Uterine smooth muscle cell (primary cell): Measurements from ENCODE around the gene NEU1. TPM values are rescaled to one million over a fixed set of nuclear protein-coding genes. Genes with fewer than 3 reads are reported as not detected.

Source experiments
- total RNA-seq: library from RNA; depleted of rRNA; stranded (reverse); fragments of >200 nt; gene quantifications from 2 replicates; pipeline ENCODE4 v1.2.3, GENCODE V29; 2014

The NEU1 gene
- total RNA-seq, result 72.7 and 128 TPM in 2 replicates

DNA sequence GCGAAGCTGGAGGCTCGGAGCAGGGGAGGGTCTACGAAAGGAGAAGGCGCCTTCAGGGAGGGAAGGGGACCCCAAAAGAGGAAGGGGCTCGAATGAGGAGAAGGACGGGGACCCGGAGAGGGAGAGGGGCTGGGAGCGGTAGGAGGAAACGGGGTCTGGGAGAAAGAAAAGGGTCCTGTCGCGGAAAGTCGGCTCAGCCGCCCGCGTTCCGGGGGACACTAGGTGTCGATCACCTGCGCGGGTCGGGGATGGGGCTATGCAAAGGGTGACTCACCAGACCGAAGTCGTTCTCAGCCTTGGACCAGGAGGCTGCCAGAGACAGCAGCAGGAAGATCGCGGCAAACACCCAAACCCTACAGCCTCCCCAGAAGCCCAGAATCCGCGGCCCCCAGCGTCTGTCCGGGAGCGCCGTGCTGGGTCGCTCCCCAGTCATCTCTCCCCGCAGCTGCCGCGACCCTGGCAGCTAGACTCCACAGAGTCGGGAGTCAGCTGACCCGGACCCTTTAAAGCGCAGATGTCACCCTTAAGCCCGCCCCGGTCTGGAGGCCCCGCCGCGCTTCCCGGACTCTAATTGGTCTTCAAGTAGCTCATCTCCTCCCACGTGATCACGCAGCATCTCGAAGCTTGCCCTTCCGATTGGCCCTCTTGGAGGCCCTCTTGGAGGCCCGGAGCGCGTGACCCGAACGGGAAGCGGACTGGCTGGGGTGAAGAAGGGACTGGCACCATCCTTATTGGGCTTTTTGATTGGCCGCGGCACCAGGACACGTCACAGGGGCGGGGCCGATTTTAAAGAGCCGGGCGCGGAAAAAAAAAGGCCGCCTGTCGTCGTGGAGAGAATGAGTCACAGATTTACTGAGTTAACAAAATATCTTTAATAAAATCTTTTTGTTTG is at the start of gene NEU1:
NEU1 (minus strand) TSS at position 478 of the 892 bp plus-strand sequence; CDS start at position 433, 45 bp downstream.

GRCh38 chr6:31901953-31902643 is 39.5 kb upstream of the NEU1 start, which contains the start of gene ZBTB12:
Gene ZBTB12, minus strand, starts transcription at chr6:31902086. Its CDS starts 781 bp downstream, at chr6:31901305.

DNA sequence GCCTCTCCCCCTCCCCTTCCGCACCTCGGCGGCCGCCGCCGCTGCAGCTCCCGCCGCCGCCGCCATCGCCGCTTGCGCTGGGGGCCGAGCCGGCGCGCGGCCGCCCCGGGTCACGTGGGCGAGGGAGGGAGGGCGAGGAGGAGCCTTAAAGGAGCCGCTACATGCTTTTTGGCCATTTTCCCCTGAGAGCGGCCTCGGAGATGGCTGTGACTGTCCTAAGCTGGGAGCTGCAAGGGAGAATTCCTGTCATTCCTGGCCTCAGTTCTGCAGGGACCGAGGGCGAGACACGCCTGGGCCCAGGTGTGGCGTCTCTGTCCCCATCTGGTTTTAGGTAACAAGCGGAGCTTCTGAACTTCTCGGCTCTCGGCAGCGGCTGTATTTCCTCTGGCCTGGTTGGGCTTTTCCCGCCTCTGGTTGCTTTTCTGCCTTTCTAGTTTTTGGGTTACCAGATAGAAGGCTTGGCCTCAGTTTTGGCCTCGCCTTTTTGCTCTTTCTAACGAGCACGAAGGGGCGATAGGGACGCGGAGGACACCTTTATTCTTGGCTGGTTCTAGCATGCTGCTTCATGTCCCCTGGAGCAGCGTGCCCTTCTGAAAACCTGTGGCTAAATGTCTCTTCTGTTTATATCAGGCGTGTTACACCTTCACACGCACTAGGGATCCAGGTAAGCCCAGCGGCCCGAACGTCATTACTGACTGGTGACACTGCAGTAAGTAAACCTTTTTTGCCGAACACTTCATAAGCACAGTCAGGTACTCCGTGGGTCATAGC is 35.2 kb upstream of the NEU1 start, which contains the start of gene EHMT2:
EHMT2 (minus strand) TSS at position 87 of the 771 bp plus-strand sequence; CDS start at position 66, 21 bp downstream.

DNA sequence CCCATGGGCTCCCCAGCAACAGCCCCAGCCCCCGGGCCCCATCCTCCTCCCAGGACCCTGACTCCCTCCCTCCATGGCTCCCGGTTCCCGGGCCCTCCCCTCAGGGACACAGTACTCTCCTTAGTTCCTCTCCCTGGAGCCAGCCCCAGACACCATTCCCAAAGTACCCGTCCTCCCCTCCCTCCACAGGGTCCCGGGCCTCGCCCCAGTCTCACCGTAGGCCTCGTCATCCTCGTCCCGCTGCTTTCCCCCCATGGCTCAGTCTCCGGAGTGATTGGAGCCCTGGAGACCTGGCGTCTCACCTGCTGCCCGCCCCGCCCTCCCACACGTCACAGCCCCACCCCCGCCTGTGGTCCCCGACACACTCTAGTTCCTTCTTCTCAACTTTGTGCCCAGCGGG is 16.1 kb upstream of the NEU1 start, which contains the start of gene SLC44A4:
SLC44A4 (minus strand) TSS at position 272 of the 400 bp plus-strand sequence; CDS start at position 255, 17 bp downstream.

DNA sequence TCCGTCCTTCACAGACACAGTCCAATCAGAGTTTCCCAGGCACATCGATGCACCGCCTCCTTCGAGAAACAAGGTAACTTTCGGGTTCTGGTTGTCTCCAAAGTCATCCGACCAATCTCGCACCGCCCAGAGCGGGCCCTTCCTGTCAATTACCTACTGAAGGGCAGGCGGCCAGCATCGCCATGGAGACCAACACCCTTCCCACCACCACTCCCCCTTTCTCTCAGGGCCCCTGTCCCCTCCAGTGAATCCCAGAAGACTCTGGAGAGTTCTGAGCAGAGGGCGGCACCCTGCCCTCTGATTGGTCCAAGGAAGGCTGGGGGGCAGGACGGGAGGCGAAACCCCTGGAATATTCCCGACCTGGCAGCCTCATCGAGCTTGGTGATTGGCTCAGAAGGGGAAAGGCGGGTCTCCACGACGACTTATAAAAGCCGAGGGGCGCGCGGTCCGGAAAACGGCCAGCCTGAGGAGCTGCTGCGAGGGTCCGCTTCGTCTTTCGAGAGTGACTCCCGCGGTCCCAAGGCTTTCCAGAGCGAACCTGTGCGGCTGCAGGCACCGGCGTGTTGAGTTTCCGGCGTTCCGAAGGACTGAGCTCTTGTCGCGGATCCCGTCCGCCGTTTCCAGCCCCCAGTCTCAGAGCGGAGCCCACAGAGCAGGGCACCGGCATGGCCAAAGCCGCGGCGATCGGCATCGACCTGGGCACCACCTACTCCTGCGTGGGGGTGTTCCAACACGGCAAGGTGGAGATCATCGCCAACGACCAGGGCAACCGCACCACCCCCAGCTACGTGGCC is 35.1 kb downstream of the NEU1 start, which contains the start of gene HSPA1B:
HSPA1B (plus strand) TSS at position 453 of the 794 bp plus-strand sequence; CDS start at position 666, 213 bp downstream.

DNA sequence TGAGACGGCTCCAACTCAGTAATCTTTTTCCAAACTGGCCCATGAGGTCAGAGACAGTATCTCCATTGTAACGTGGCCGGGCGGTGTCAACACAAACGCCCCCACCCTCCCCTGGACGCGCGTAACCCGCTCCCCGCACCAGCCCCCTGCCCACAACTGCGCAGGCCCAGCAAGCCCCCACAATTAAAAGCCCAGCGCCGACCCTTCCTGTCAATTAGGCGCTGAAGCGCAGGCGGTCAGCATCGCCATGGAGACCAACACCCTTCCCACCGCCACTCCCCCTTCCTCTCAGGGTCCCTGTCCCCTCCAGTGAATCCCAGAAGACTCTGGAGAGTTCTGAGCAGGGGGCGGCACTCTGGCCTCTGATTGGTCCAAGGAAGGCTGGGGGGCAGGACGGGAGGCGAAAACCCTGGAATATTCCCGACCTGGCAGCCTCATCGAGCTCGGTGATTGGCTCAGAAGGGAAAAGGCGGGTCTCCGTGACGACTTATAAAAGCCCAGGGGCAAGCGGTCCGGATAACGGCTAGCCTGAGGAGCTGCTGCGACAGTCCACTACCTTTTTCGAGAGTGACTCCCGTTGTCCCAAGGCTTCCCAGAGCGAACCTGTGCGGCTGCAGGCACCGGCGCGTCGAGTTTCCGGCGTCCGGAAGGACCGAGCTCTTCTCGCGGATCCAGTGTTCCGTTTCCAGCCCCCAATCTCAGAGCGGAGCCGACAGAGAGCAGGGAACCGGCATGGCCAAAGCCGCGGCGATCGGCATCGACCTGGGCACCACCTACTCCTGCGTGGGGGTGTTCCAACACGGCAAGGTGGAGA is 47.4 kb downstream of the NEU1 start, which contains the start of the genes HSPA1A and HSPA1L:
HSPA1A (plus strand) TSS at position 519 of the 814 bp plus-strand sequence; CDS start at position 733, 214 bp downstream.
HSPA1L (minus strand) TSS at position 259 of the 814 bp plus-strand sequence. CDS start 3,311 bp downstream, outside the sequence.

Other genes starting within 250 kb of the NEU1 start
- gene AIF1, start 247.6 kb downstream of the NEU1 start, total RNA-seq, result not detected in 2 replicates
- gene PRRC2A, start 242.1 kb downstream of the NEU1 start, total RNA-seq, result 42.2 and 46.1 TPM in 2 replicates
- gene BAG6, start 210.2 kb downstream of the NEU1 start, total RNA-seq, result 122 and 128 TPM in 2 replicates
- gene APOM, start 206.9 kb downstream of the NEU1 start, total RNA-seq, result 0.89 and 1.2 TPM in 2 replicates
- gene C6orf47, start 202.0 kb downstream of the NEU1 start, total RNA-seq, result 22.6 and 28.4 TPM in 2 replicates
- 13.0 and 18.5 TPM in 2 replicates for gene GPANK1, start 197.8 kb downstream of the NEU1 start, total RNA-seq
- 82.2 and 114 TPM in 2 replicates for gene CSNK2B, start 196.7 kb downstream of the NEU1 start, total RNA-seq
- 3.0 and 3.4 TPM in 2 replicates for gene LY6G5B, start 192.8 kb downstream of the NEU1 start, total RNA-seq
- gene LY6G5C, start 181.8 kb downstream of the NEU1 start, total RNA-seq, result 0.33 and 0.37 TPM in 2 replicates
- gene ABHD16A, start 159.5 kb downstream of the NEU1 start, total RNA-seq, result 42.8 and 50.0 TPM in 2 replicates
- gene LY6G6F, start 156.0 kb downstream of the NEU1 start, total RNA-seq, result not detected in 2 replicates
- not detected in 2 replicates for gene LY6G6D, start 147.5 kb downstream of the NEU1 start, total RNA-seq
- gene LY6G6C, start 141.1 kb downstream of the NEU1 start, total RNA-seq, result not detected in 2 replicates
- gene MPIG6B, start 139.4 kb downstream of the NEU1 start, total RNA-seq, result not detected in 2 replicates
- 39.3 and 81.0 TPM in 2 replicates for gene DDAH2, start 133.5 kb downstream of the NEU1 start, total RNA-seq
- gene CLIC1, start 126.3 kb downstream of the NEU1 start, total RNA-seq, result 791 and 1,362 TPM in 2 replicates
- 13.0 and 21.6 TPM in 2 replicates for gene MSH5, start 122.8 kb downstream of the NEU1 start, total RNA-seq
- 1.00 and 1.2 TPM in 2 replicates for gene SAPCD1, start 100.2 kb downstream of the NEU1 start, total RNA-seq
- 0.11 and 0.25 TPM in 2 replicates for gene VWA7, start 85.5 kb downstream of the NEU1 start, total RNA-seq
- gene VARS1, start 67.1 kb downstream of the NEU1 start, total RNA-seq, result 68.7 and 88.5 TPM in 2 replicates
- gene LSM2, start 55.9 kb downstream of the NEU1 start, total RNA-seq, result 34.9 and 48.9 TPM in 2 replicates
- gene HSPA1L, start 47.5 kb downstream of the NEU1 start, total RNA-seq, result 0.89 and 1.7 TPM in 2 replicates
- 60.4 and 107 TPM in 2 replicates for gene HSPA1A, start 47.3 kb downstream of the NEU1 start, total RNA-seq
- 94.5 and 181 TPM in 2 replicates for gene HSPA1B, start 35.1 kb downstream of the NEU1 start, total RNA-seq
- gene SLC44A4, start 16.2 kb upstream of the NEU1 start, total RNA-seq, result 0.25 TPM in 1 of 2 replicates, not detected in the other
- gene EHMT2, start 34.9 kb upstream of the NEU1 start, total RNA-seq, result 74.0 and 94.5 TPM in 2 replicates
- gene ZBTB12, start 39.3 kb upstream of the NEU1 start, total RNA-seq, result 4.9 and 8.1 TPM in 2 replicates
- gene C2, start 64.9 kb upstream of the NEU1 start, total RNA-seq, result 0.77 and 2.0 TPM in 2 replicates
- gene CFB, start 83.3 kb upstream of the NEU1 start, total RNA-seq, result 2.3 and 5.6 TPM in 2 replicates
- 121 and 171 TPM in 2 replicates for gene NELFE, start 96.2 kb upstream of the NEU1 start, total RNA-seq
- gene SKIC2, start 96.4 kb upstream of the NEU1 start, total RNA-seq, result 50.1 and 53.1 TPM in 2 replicates
- 14.1 and 17.1 TPM in 2 replicates for gene DXO, start 109.3 kb upstream of the NEU1 start, total RNA-seq
- gene C4A, start 119.2 kb upstream of the NEU1 start, total RNA-seq, result 2.3 and 13.4 TPM in 2 replicates
- gene C4B, start 152.0 kb upstream of the NEU1 start, total RNA-seq, result 2.0 and 6.0 TPM in 2 replicates
- not detected in 2 replicates for gene CYP21A2, start 175.6 kb upstream of the NEU1 start, total RNA-seq
- gene TNXB, start 246.5 kb upstream of the NEU1 start, total RNA-seq, result 5.9 and 6.7 TPM in 2 replicates